ENCODE results near the gene NPLOC4.
A peak's percentile ranks its signal among the peaks of the same experiment; 100 is the strongest.

Gene NPLOC4

DNA sequence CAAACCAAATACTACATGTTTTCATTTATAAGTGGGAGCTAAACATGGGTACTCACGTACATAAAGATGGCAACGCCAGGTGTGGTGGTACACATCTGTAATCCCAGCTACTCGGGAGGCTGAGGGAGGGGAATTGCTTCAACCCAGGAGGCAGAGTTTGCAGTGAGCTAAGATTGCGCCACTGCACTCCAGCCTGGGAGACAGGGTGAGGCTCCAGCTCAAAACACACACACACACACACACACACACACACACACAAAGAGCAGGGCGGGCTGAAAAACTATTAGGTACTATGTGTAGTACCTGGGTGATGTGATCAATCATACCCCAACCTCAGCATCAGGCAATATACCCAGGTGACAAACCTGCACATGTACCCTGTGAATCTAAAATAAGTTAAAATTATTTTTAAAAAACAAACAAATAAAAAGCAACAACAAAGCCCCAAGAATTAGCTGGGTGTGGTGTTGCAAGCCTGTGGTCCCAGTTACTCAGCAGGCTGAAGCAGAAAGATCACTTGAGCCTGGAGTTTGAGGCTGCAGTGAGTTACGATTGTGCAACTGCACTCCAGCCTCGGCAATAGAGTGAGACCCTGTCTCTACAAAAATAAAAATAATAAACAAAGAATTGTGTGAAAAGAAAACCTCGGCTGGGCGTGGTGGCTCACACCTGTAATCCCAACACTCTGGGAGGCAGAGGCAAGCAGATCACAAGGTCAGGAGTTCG is 72.9 kb downstream of the NPLOC4 start:
- TF ChIP-seq Cebpa-rat (IDR thresholded peaks at IDR 0.05): 0 out of 2 replicates have a peak, but pooled peaks have one; percentile 11
- peaks cover 31% of the 10 kb centered on the region for H4K20me1 ChIP-seq
- H3K4me1 ChIP-seq: peaks cover 56% of the 10 kb centered on the region
- no peak overlapping the region for H3K9ac ChIP-seq
- no peak overlapping the region for H3K4me3 ChIP-seq
- no peak overlapping the region for H3K4me2 ChIP-seq
- peaks cover 92% of the 10 kb centered on the region for H3K36me3 ChIP-seq
- no peak overlapping the region for H3K27ac ChIP-seq
- H3K27me3 ChIP-seq: no peaks in the 10 kb centered on the region
- H3K9me3 ChIP-seq: no peaks in the 10 kb centered on the region

GRCh38 chr17:81561494-81561885 is 75.4 kb downstream of the NPLOC4 start:
- peaks cover 36% of the 10 kb centered on the region for H3K4me1 ChIP-seq
- H3K27ac ChIP-seq: no peak overlapping the region
- peaks cover 10% of the 10 kb centered on the region for H4K20me1 ChIP-seq
- peak overlapping the region; percentile 30 for H3K4me2 ChIP-seq
- peak overlapping the region; percentile 34; the same call in 1 of the 2 replicates for H3K9ac ChIP-seq
- no peak overlapping the region for H3K4me3 ChIP-seq
- peaks cover 98% of the 10 kb centered on the region for H3K36me3 ChIP-seq
- H3K27me3 ChIP-seq: no peaks in the 10 kb centered on the region
- TF ChIP-seq Cebpa-rat (IDR thresholded peaks at IDR 0.05): no peak
- H3K9me3 ChIP-seq: no peaks in the 10 kb centered on the region

DNA sequence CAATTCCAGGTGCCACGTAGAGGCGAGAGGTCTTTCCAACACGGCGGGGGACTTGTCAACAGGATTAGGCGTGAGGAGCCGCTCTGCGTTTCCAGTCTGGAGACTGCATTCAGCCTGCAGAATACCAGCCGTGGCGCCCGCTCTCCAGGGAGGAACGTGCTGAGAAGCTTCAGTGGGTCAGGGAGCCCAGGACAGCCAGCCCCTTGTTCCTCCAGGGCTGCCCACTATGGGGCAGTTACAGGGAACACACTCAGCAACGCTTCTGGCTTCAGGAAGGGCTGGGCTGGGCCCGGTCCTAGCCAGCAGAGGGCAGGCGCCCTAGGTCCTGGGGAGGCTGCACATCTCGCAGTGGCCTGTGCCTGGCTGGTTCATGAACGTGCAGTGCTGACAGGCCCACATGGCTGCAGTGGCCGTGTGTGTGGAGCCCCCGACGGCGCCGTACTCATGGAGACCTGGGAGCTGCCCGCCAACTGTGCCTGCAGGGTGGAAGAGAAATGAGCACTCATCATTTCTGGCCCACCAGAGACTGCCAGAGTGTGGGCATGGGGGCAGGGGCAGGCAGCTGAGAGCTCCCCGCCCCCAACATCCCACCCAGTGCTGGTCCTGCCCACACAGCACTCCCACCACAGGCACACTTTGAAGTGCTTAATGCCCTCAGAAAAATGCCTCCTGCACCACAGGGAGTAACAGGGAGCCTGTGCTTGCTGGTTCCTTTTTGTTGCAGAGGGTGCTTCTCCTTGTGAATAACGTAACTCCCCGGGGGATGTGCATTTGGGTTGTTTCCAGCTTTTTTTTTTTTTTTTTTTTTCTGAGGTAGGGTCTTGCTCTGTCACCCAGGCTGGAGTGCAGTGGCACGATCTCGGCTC is 77.7 kb downstream of the NPLOC4 start:
- no peaks in the 10 kb centered on the region for H3K9me3 ChIP-seq
- H3K4me2 ChIP-seq: no peak overlapping the region
- no peak overlapping the region for H3K9ac ChIP-seq
- no peaks in the 10 kb centered on the region for H3K27me3 ChIP-seq
- H4K20me1 ChIP-seq: 0 out of 2 replicates have a peak, but pooled peaks cover 4% of the 10 kb centered on the region
- H3K4me1 ChIP-seq: peaks cover 31% of the 10 kb centered on the region
- no peak overlapping the region for H3K4me3 ChIP-seq
- H3K36me3 ChIP-seq: peaks cover 84% of the 10 kb centered on the region
- no peak for TF ChIP-seq Cebpa-rat (IDR thresholded peaks at IDR 0.05)
- peak overlapping the region; percentile 22; the same call in 1 of the 2 replicates for H3K27ac ChIP-seq

DNA sequence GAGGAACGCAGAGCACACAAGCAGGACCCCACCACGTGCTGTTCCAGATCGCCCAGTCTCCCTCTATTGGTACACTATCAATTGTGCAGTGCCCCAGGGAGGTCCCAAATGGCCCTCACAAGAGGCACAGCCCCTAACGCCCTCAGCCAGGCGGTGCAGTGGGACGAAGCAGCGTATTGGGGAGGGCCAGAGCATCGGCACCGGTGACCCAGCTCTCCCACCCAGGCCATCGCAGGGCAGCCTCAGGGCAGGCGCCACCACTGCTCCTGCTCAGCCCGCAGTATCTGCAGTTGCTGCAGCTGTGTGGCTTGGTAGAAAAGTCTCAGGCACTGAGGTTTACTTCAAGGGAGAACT is 78.8 kb downstream of the NPLOC4 start:
- Histone ChIP-seq H3K27me3 (no peaks in the 10 kb centered on the region), H3K4me3 (no peak overlapping the region), H4K20me1 (0 out of 2 replicates have a peak, but pooled peaks cover 4% of the 10 kb centered on the region), H3K36me3 (peaks cover 73% of the 10 kb centered on the region), H3K4me2 (no peak overlapping the region), H3K9ac (no peak overlapping the region), H3K4me1 (peaks cover 42% of the 10 kb centered on the region), H3K9me3 (no peaks in the 10 kb centered on the region), H3K27ac (no peak overlapping the region)
- TF ChIP-seq Cebpa-rat (IDR thresholded peaks at IDR 0.05): no peak

DNA sequence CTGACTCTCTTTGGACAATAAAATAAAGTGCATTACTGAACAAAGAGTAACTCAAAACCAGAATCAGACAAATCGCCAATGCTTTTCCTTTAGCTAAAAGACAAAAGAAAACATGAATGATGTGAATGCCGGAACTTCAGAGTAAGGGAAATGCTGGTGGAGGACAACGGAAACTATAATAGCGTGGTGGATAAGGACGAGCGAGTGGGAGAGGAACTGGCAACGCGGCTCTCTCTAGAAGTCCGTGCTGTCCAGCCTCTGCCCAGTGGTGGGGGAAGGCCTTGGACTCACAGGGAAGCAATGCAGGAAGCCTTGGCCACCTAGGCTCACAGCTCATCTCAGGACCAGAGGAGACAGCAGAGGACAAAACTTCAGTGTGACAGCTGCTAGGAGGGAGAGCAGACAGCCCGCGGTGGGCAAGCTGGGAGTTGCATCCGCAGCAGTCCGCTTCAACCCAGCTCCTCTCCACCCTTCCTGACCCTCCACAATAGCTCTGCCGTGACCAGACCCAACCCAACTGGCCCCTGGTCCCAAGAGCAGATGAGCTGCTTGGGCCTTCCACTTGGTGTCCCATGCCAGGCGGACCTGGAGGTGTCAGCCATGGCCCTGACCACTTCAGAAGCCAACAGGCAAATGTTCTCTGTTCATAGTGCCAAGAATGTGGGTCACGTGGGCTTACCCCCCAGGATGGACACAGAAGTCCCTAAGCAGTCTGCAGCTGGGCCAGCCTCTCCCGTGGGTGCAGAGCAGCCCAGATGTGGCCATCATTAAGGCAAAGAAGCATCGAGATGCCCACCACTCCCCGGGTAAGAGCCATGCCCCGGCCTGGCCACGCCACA is 79.4 kb downstream of the NPLOC4 start:
- Histone ChIP-seq H3K4me1 (peaks cover 42% of the 10 kb centered on the region), H3K9ac (no peak overlapping the region), H3K27ac (no peak overlapping the region; the same call in 1 of the 2 replicates), H3K4me3 (no peak overlapping the region), H4K20me1 (0 out of 2 replicates have a peak, but pooled peaks cover 4% of the 10 kb centered on the region), H3K4me2 (no peak overlapping the region), H3K36me3 (peaks cover 67% of the 10 kb centered on the region), H3K9me3 (no peaks in the 10 kb centered on the region), H3K27me3 (no peaks in the 10 kb centered on the region)
- TF ChIP-seq Cebpa-rat (IDR thresholded peaks at IDR 0.05): no peak

- Histone ChIP-seq H4K20me1 (0 out of 2 replicates have a peak, but pooled peaks cover 4% of the 10 kb centered on the region), H3K4me1 (peaks cover 42% of the 10 kb centered on the region), H3K27me3 (no peaks in the 10 kb centered on the region), H3K27ac (no peak overlapping the region), H3K9me3 (no peaks in the 10 kb centered on the region), H3K9ac (no peak overlapping the region), H3K4me3 (no peak overlapping the region), H3K4me2 (no peak overlapping the region), H3K36me3 (peaks cover 60% of the 10 kb centered on the region)
- TF ChIP-seq Cebpa-rat (IDR thresholded peaks at IDR 0.05): no peak
Measured at GRCh38 chr17:81556863-81557262, 80.0 kb downstream of the NPLOC4 start.

DNA sequence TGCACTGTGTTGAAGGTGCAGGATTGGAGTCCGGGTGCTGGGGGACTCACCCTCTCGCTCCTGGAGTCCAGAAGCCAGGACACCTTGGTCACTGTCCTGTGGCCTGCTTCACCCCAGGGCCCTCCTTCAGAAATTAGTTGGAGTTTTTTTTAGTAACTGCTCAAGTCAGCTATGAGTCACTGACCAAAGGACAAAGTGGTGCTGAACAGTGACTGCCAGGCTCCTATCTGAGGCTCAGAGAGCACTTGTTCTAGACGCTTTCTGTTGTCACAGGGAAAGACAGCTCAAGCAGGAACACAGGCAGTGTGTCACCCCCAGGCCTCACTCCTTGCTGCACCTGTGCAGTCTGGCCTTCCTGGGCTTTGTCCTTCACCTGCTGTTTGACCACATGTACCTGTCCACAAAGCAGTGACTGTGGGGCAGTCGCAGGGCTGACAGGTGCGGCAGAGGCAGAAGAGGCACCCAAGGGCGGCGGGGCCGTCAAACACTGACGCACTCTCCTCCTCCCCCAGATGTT is 80.7 kb downstream of the NPLOC4 start:
- H3K4me1 ChIP-seq: peaks cover 40% of the 10 kb centered on the region
- H3K4me3 ChIP-seq: no peak overlapping the region
- no peaks in the 10 kb centered on the region for H3K27me3 ChIP-seq
- H3K27ac ChIP-seq: no peak overlapping the region
- peaks cover 54% of the 10 kb centered on the region for H3K36me3 ChIP-seq
- no peaks in the 10 kb centered on the region for H3K9me3 ChIP-seq
- H4K20me1 ChIP-seq: peaks cover 9% of the 10 kb centered on the region
- TF ChIP-seq Cebpa-rat (IDR thresholded peaks at IDR 0.05): no peak
- no peak overlapping the region for H3K4me2 ChIP-seq
- H3K9ac ChIP-seq: no peak overlapping the region

GRCh38 chr17:81553616-81554181 is 83.2 kb downstream of the NPLOC4 start:
- no peak for TF ChIP-seq Cebpa-rat (IDR thresholded peaks at IDR 0.05)
- H3K4me3 ChIP-seq: peak overlapping the region; percentile 98
- H4K20me1 ChIP-seq: peaks cover 33% of the 10 kb centered on the region
- H3K4me1 ChIP-seq: peaks cover 37% of the 10 kb centered on the region
- H3K36me3 ChIP-seq: peaks cover 54% of the 10 kb centered on the region
- peak overlapping the region; percentile 52 for H3K27ac ChIP-seq
- no peaks in the 10 kb centered on the region for H3K9me3 ChIP-seq
- peak overlapping the region; percentile 100 for H3K4me2 ChIP-seq
- no peaks in the 10 kb centered on the region for H3K27me3 ChIP-seq
- H3K9ac ChIP-seq: peak overlapping the region; percentile 55
